ENCODE data around the gene ANKRD44.
A peak's percentile ranks its signal among the peaks of the same experiment; 100 is the strongest.

Gene ANKRD44

DNA sequence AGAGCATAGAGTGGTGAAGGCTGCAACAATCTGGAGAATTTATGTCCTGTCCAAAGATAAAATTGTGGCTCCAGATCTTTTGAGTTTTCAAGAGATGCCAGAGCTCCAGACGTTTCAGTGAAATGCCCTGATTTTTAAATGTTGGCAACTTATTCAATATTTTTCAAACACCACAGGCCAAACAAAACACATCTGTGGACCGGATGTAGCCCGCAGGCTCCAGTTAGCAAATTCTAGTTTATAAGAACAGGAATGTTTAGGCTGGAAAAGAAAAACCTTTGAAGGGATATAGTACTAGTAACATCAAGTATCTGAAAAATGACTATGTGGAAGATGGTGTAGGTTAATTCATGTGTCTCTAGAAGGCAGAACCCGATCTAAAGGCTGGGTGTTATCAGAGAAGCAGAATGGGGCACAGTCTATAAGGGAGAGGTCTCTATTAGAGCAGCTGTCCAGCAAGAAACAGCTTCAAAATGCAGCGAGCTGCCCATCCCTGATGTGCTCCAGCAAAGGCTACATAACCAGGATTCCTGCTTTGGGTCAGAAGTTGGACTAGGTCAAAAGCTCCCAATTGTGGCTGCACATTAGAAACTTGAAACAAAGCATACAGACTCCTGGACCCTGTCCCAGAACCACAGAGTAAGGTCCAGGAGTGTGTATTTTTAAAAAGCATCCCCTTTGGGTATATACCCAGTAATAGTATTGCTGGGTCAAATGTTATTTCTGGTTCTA lies 105.9 kb downstream of the ANKRD44 start:
- DNase-seq: no peak

DNA sequence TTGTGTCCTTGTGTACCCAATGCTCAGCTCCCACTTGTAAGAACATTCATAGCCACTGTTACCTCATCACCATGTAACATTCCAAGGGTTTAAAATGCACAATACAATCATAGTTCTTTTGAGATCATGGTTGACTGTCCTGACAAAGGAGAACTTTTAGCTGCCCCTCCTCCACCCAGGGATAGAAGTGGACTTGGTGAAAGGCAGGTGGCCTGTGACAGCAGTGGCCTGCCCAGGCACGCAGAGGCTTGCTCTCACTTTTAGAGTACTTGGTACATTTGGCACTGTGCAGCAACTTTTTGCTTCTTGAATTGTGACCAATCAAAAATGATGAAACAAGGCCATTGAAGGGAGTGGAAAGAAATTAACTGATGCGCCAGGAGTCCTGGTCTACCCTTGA lies 108.7 kb downstream of the ANKRD44 start:
- DNase-seq: no peak

DNA sequence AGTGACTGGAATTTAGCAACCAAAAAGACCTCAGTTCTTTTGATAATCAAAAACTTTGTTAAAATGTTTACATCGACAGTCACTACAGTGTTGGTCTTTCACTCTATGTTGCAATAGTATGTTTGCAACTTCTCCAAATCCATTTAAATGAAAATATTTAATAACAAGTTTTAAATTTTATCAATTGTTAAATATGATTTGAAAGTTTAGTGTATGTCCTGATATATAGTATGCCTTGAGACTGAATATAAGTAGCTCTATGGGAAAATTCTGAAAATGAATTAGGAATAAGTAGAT lies 109.9 kb downstream of the ANKRD44 start:
- no peak for DNase-seq

DNA sequence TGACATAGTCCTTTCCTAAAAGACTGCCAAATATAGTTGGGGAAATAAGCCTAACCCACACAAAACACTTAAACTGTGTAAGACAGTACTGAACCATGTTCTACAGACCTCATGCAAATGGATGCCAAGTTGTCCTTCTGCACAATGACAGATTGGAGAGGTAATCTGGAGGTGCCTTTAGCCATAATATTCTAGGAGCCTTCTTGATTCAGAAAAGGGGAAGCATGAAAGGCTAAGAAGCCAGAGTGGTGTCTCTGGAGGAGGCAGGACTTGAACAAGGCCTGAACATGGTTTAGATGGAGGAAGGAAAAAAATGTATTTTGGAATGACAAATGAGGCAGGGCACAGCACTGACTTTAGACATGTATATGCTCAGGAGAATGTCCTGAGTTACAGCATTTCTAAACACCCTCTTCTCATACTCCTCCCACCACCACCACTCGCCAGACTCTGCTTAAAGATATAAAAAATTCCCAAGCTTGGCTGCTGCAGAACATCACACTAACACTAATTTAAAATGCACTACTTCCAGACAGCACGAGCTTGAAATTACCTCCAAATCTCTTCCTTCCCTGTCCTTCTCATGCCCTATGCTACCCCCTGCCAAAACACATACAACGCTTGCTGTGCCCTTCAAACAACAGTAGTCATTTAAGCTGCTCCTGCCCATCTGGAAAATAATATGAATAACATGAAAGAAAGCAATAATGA lies 110.4 kb downstream of the ANKRD44 start:
- no peak for DNase-seq

DNA sequence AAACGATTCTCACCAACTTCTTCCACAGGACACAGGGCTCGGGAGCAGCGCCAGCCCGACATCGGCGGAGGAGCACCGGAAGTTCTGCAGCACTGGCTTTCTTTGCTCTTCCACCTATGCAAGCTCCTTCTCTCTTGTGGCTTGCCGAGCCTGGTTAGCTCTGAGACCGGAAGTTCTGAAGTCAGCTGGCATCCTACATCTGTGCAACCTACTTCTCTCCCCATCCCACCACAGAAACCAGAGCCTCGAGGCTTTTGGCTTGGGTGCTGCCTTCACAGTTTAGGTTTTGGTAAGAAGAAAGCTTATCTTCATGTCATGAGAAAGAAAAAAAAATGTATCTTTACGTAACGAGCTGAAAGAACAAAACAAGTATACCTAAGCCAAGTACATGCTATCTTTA lies 111.7 kb downstream of the ANKRD44 start:
- no peak for DNase-seq

DNA sequence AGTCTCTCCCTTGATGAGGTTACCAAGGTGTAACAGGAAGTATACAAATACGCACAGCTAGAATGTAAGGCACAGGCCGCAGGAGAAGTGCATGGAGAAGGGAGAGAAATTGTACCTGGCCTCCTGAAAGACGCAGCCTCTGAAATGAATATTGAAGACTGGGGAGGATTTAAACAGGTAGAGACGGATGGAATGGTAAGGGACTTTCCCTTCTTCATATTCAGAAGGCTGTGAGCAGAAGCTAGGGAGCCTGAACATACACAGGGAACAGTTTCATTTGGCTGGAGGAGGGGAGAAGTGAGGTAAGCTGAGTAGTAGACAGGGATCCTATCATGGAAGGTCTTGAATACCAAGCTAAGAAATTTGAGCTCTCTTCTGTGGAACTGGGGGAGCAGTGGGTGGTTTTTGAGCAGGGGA lies 112.7 kb downstream of the ANKRD44 start:
- no peak for DNase-seq

DNA sequence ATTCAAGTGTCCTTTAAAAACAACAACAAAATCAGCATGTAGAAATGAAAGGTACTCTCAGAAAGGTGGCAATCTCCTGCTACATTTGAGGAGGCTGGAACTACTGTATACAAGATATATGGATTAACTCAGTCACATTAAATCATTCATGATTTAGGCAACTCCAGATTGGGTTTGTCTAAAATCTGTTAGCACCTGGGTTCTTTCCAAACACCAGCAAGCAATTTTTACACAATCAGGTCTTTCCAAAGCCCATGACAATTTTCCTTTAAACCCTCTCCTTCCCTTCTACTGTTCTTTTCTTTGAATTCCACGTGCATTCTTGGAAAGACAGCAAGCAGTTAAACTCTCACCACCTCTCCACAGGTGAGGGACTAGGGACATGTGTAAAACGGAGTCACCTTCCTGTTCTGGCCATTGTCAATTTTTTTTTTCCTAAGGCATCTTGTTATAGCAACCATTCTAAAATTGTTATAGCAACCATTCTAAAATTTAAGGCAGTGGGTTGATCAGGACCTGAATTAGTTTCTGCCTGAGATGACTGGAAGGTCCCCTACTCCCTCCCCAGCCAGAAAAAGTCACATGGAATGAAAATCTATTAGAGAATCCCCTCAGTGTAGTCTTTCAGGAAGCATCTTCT lies 113.9 kb downstream of the ANKRD44 start:
- no peak for DNase-seq

DNA sequence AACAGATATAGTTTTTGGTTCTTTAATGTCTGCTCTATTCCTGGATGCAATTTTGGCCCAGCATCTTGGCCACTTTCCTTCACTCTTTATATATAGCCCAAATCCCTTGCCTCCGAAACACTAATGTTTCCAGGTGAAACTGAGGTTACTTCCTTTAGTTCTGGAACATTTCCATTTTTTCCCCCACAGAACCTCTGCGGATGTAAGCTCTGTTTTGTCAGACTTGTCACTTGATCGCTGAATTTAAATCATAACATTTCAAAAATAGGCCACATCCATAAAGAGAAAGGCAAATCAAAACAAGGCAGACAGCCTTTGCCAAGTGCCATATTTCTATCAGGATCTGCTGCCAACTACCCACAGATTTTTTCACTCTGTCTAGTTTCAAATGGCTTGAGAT lies 115.1 kb downstream of the ANKRD44 start:
- DNase-seq: no peak

DNA sequence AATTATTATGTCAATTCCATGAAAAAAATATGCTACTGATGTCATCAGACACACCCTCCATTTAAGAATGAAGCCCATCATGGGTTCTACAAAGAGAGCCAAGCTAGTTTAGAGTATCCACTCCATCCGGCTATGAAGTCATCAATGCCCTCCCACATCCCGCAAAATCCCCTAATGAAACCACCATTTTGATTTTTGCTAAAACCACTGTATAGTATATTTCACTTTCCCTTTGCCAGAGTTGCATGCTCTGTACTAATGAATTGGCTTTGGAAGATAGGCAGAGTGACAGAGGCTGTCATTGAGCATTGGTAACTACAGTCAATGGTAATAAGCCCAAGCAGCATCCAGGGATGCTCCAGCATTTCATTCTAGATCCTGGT lies 118.6 kb downstream of the ANKRD44 start:
- DNase-seq: no peak

DNA sequence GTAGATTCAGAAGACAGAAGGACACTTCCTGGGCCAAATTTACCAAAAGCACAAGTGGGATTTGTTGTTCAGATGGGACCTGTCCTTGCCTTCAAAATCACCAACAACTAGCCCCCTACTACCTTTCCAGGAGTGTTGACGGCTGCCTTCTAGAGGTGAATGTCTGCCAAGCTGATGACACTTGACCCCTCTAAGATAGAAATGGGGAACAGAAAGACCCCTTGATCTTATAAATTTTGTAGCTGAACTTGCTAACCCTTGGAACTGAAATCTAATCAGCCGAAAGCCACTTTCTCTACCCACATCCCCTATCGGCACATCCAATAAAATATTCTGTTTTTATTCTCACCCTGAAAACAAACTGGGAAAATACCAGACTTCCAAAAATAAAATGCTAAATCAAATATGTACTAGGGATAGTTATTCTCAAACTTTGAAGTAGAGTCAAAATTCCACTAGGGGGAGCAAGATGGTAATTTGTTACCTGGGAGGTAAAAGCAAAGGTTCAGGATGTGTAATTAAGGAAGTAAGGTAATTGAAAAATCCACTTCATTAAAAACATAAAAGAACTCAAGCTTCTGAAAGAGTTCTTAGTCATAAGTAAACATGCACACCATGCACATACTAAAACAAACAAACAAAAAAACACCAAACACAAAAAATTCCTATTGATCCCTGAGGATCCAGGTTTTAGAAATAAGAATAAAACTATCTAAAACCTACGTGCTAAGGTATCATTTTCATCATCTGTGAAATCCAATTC lies 119.2 kb downstream of the ANKRD44 start:
- DNase-seq: peak; percentile 2

DNA sequence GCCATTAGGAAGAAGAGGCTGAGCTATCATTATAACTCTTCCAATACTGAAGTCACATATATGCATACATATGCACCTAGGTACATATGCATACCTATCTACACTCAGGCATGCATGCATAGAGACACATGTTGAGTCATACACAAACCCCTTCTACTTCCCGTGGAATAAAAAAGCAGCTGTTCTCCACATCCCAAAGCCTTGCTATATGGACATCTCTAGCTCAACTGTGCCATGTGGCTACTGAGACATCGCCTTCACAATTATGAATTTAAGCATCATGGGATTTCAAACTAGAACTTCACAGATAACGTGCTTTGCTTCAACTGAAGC lies 120.5 kb downstream of the ANKRD44 start:
- DNase-seq: no peak

DNA sequence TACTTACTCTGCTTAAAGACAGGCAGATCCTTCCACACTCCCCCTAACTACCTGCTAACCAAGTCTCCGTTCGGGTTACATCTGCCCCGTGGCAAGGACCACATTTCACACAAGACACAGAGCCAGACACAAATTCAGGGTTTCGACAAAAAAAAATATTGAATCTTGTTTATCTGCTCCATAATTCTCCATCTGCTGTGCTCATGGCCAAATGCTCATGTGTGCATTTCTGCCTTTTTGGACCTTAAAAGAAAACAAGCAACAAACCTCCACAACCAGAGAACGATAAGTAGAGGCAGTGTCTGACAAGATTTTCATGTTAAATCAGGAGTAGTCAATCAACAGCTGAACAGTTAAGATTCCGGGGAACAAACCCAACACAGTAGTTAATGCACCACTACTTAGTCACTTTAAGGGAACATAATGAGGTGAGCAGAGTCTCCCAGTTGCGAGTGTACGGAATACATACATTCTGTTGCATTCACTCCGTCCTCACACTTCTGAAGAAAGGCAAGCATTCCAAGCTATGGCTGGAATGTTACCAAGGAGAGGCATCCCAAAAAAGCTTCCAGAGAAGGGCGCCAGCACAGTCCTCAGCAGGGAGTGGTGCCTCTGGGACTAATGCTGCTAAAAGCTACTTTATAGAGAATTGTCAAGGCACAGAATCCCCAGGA lies 121.0 kb downstream of the ANKRD44 start:
- DNase-seq: no peak

DNA sequence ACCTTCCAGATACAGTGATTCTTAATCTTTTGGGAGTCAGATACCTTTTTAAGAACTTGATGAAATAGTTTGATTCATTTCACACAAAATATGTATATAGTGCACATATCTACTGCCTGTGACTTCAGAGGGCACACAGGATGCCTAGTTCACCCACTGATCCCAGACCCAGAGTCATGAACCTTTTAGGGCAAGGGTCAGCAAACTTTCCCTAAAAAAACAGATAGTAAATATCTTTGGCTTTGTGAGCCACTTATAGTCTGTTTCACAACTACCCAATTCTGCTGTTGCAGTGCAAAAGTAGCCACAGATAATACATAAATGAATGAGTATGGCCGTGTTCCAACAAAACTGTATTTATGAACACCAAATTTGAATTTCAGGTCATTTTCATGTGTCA lies 124.9 kb downstream of the ANKRD44 start:
- DNase-seq: no peak

DNA sequence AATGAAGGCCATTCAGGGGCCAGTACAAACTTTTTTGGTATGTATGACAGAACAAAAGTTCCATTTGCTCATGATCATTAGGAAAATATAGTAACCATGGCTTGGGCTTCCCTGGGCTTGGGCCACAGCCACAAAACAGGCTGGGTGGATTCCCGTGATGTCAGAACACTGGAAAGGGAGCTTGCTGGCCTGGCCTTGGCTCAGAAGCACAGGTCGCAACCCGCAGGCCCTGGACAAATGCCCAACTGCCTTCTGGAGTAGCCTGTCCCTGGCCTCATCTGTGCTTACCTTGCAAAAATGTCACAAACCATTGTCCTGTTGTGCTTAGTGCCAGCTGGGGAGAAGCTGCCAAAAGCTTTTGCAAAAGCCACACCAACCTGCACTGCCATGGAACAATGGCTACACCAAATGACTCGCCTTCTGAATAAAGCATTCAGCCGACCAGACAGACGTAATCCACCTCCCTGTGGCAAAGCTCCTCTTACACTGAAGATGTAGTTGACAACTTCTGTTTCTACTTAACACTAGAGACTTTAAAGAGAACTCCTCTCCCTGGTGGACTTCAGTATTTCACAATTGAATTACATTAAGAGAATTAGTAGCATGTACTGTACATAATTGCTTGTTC lies 125.5 kb downstream of the ANKRD44 start:
- DNase-seq: no peak

DNA sequence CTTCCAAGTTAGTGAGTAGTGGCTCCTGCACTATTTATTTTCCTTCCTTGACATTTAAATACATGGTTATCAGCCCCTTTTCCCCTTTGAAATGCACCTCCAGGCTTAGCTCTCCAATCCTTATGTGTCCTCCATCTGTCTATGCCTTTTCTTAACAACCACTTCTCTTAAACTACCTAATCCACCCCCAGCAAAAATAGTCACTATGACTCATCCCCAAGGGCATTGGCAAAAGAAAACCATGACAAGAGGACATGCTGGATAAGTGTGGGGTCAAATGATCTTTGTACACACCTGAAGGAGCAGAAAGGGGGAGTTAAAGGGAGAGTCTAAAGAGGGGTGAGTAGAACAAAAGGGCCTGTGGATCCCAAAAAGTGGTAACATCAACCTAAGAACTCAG lies 127.2 kb downstream of the ANKRD44 start:
- DNase-seq: no peak

DNA sequence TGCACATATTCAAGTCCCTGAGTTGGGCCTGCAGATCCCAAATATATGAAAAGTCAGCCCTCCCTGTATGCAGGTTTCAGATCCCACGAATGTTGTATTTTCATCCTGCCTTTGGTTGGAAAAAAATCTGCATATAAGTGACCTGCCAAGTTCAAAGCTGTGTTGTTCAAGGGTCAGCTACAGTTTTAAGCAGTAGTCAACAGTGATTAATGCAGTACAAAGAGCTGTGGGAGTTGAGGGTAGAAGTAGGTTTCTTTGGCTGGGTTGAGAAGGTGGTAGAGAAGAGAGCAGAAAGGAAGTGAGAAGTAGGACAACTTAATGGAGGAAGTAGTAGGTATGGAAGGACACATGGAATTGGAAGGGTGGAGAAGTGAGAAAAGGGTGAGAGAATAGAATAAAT lies 127.9 kb downstream of the ANKRD44 start:
- no peak for DNase-seq

DNA sequence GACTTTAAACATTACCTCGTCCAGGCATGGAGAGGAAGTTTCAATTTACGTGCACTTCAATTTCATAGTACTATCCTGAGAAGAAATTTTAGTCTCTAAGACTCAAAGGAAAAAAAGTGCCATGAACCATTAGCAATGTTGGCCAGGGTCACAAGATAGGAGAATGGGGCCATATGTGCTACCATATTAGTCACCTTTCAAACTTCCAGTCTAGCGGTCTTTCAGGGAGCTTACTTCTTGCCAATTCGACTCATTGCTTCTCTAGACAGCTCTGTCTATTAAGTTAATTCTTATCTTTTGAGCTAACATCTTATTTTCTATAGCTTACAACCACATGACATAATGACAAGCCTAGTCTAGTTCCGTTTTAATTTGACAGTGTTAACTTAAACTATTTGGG lies 129.1 kb downstream of the ANKRD44 start:
- DNase-seq: no peak

DNA sequence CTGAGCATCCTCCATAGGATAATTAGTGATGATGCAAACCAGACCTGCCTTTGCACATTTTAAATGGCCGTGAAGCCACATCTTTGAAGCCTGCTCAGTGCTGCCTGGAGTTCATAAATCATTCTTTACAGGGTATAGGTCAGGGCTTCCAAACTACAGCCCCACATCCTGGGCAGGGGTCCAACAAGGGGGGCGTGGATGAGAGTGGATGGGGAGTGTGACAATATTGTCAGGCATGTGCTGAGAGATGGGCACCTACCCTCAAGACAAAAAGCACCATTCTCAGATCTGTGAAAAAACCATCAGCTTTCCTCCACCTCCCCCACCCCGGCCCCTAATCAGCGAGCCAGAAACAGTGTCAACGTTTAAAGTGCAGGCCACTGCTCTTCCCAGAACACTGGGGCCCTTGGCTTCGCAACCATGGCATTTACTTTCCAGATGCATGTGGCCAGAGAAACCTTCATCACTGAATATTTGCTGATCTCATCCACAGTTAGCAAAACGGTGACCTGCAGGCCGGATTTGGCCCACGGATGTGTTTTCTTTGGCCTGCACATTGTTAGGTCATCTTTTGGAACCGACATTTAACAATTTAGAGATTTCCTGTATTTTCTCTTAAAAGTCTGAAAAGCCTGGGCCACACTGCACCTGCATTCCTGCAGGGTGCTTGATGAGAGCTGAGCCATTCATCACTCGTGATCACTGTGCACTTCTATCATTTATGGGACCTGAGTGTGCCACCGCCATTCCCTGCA lies 130.7 kb downstream of the ANKRD44 start:
- no peak for DNase-seq

DNA sequence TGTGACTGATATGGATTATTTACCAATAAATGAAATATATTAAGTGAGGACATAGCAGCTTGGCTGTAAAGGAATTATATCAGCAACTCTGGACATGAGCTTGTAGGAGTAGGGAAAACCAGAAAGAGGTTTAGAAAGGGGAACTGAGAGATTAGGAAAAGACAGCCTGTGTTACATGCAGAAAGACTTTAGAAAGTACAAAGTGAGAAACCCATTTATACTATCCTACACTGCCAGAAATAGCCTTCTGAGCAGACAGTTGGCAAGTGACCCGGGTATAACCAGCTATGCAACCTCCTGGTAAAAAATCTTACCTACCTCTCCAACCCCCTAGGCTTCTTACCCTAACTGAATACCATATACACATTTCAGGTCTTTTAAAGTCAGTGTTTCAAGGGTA lies 134.1 kb downstream of the ANKRD44 start:
- no peak for DNase-seq

DNA sequence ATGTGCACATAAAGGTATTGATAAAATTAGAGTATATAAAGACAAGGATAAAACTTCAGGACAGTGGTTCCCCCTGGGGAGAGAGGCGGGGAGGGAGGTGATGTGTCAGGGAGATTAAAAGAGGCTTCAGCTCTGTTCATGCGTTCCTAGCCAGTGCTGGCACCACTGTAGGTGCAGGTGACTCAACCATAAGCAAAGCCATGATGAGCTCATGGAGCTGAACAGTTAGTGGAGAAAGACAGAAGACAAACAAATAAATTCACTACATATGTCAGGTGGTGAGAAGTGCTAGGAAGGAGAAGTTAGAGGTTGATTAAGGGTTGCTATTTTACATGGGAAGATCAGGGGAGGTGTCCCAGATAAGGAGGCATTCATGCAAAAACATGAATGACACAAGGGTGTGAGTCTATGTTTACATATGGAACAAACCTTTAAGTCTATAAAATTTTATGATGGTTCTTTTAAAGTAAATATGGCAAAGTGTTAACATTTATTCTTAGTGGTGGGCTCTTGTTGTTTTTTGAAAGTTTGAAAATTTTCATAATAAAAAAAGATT lies 136.0 kb downstream of the ANKRD44 start:
- no peak for DNase-seq

DNA sequence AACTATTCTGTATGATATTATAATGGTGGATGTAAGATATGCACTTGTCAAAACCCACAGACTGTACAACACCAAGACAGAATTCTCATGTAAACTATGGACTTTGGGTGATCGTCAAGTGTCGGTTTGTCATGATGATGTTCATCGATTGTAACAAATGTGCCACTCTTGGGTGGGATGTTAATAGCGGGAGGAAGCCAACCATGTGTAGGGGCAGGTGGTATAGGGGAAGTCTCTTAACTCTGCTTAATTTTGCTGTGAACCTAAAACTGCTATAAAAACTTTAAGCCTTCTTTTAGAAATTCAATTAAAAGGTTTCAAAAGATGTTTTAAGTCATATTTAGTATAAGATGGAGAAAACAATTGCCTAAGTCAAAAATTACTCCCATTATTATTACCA lies 139.0 kb downstream of the ANKRD44 start:
- no peak for DNase-seq

DNA sequence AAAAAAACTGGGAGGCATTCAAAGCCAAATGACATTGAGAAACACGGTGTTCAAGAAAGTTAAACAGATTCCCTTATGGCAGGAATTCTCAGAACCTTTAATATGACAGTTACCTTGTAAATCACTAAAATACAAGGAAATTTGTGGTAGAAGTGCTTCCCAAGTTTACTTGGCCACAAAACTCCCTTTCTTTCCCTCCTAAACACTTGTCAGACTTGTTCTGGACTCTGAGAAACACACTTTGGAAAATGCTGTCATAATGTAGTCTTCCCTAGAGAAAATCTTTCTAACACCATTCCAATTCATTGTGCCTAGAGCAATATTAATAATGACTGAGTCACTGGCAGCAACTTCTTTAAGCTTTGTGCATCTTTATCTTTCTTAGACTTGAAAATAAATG lies 140.4 kb downstream of the ANKRD44 start:
- DNase-seq: no peak
